Measurements from ENCODE around the gene LTF. TPM values are rescaled to one million over a fixed set of nuclear protein-coding genes. Genes with fewer than 3 reads are reported as not detected.
A peak's percentile ranks its signal among the peaks of the same experiment; 100 is the strongest.

Gene LTF
- total and polyA plus RNA-seq, 2 experiments from 2014 or later: 0.73 to 1.3 TPM

DNA sequence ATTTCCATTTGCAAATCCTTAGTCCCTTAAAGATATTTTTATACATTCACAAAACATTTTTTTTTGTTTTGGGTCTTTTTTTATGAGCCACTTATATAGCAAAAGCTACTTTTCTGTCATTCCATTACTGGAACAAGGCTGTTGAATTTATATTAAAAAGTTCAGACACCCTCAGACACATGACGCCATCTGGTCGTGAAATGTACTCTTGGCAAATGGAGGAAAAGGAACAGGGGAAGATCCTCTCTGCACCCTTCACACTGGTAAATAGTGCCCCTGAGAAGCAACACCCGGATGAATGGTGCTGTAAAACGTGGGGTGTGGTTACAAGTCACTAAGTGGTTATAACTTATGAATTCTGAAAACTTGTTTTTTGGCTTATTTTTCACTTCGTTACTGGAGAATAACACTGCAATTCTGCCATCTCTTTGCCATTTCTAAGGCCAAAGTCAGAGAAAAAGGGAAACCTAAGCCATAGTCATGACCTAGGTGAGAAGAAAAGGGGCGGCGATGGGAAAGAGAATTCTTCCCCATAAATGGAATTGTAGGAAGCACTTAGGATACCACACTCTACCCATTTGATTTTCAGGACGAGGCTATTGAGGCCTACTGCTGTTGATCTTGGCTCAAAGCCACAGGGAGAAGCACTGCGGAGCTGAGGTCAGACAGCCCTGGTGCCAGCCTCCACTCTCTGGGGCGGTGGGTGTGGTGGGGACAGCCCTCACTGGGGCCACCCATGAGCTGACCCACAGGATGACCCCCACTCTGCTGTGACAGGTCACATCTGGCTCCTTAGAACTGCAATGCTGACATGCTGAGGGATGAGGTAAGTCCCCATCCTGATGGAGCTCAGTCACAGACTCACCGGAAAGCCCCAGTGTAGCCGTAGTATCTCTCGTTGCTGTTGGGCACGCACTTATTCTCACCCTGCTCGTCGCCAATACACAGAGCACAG, 21.9 kb downstream of the LTF start:
- Histone ChIP-seq H4K20me1 (replicated peaks; ENCODE audit: insufficient read depth) (no peaks in the 10 kb centered on the region), H3K36me3 (ENCODE audit: insufficient read depth) (no peaks in the 10 kb centered on the region), H3K4me2 (no peak overlapping the region), H3K27ac (ENCODE audit: low read depth) (no peak overlapping the region), H3K79me2 (replicated peaks; ENCODE audit: insufficient read depth) (no peaks in the 10 kb centered on the region), H3K27me3 (ENCODE audit: insufficient read depth) (no peaks in the 10 kb centered on the region), H3K9me2 (ENCODE audit: insufficient read depth) (no peaks in the 10 kb centered on the region), H3K4me3 (no peak overlapping the region), H3K4me1 (ENCODE audit: insufficient read depth) (peaks cover 8% of the 10 kb centered on the region; the same call in 1 of the 2 replicates), H2AFZ (no peak overlapping the region), H3F3A (replicated peaks; ENCODE audit: low read depth) (no peaks in the 10 kb centered on the region)
- H3K36me3 Mint-ChIP-seq (ENCODE audit: low read depth): no peaks in the 10 kb centered on the region
- no peak overlapping the region for H3K27ac Mint-ChIP-seq
- TF ChIP-seq CTCF (conservative IDR thresholded peaks at IDR 0.05; ENCODE audit: low read depth in 2 of 2): peak; percentile 73
- no peak for TF ChIP-seq ZNF114 (CRISPR knock-in tag; IDR thresholded peaks at IDR 0.05)
- DNase-seq (ENCODE audit: low spot score) (peak; percentile 66), ATAC-seq (peak; percentile 74)
- no peak overlapping the region for H3K4me3 Mint-ChIP-seq
- H3K9me3 Mint-ChIP-seq: no peaks in the 10 kb centered on the region
- H3K4me1 Mint-ChIP-seq: peaks cover 10% of the 10 kb centered on the region
- H3K27me3 Mint-ChIP-seq (ENCODE audit: insufficient read depth, low read depth, poor library complexity): peaks cover 3% of the 10 kb centered on the region

DNA sequence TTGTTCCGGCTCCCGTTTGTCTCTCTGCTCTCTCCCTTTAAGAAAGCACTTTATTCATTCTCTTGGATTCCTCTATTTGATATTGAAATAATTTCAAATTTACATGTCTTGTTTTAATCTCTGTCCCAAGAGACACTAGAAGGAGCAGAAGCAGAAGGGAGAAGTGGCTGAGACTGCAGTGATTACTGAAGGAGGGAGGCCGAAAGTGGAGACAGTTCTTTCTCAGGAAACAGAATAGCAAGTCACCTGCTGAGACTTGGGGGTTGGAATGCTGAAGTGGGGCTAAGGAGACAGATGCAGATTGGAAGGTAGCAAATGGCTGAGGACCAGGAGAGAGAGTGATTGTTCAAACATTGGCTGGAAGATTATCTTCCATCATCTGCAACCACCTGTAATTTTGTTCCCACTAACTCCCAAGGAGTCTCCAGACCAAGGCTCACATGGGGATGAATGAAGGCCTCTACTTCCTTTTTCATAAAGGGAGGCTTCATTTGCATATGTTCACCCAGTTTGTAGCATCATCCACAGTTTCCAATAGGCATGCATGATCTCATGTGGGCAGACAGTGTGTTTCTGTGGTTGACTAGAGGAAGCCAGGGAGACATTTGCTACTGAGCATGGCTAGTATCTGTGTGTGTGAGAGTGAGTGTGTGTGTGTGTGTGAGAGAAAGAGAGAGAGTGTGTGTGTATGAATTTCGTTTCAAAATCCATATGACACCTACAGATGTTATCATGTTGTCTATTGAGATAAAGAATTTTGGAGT, 24.0 kb downstream of the LTF start:
- ATAC-seq (peak; percentile 41; the same call in 1 of the 3 replicates), DNase-seq (ENCODE audit: low spot score) (peak; percentile 23)
- peak overlapping the region; percentile 30; the same call in 1 of the 2 replicates for H3K4me2 ChIP-seq
- H3K4me1 Mint-ChIP-seq: peaks cover 10% of the 10 kb centered on the region
- no peaks in the 10 kb centered on the region for H3K79me2 ChIP-seq (replicated peaks; ENCODE audit: insufficient read depth)
- TF ChIP-seq JUNB (IDR thresholded peaks at IDR 0.05; ENCODE audit: unreplicated experiment) (no peak), ETS1 (IDR thresholded peaks at IDR 0.05) (no peak)
- TF ChIP-seq, protein P1, sequence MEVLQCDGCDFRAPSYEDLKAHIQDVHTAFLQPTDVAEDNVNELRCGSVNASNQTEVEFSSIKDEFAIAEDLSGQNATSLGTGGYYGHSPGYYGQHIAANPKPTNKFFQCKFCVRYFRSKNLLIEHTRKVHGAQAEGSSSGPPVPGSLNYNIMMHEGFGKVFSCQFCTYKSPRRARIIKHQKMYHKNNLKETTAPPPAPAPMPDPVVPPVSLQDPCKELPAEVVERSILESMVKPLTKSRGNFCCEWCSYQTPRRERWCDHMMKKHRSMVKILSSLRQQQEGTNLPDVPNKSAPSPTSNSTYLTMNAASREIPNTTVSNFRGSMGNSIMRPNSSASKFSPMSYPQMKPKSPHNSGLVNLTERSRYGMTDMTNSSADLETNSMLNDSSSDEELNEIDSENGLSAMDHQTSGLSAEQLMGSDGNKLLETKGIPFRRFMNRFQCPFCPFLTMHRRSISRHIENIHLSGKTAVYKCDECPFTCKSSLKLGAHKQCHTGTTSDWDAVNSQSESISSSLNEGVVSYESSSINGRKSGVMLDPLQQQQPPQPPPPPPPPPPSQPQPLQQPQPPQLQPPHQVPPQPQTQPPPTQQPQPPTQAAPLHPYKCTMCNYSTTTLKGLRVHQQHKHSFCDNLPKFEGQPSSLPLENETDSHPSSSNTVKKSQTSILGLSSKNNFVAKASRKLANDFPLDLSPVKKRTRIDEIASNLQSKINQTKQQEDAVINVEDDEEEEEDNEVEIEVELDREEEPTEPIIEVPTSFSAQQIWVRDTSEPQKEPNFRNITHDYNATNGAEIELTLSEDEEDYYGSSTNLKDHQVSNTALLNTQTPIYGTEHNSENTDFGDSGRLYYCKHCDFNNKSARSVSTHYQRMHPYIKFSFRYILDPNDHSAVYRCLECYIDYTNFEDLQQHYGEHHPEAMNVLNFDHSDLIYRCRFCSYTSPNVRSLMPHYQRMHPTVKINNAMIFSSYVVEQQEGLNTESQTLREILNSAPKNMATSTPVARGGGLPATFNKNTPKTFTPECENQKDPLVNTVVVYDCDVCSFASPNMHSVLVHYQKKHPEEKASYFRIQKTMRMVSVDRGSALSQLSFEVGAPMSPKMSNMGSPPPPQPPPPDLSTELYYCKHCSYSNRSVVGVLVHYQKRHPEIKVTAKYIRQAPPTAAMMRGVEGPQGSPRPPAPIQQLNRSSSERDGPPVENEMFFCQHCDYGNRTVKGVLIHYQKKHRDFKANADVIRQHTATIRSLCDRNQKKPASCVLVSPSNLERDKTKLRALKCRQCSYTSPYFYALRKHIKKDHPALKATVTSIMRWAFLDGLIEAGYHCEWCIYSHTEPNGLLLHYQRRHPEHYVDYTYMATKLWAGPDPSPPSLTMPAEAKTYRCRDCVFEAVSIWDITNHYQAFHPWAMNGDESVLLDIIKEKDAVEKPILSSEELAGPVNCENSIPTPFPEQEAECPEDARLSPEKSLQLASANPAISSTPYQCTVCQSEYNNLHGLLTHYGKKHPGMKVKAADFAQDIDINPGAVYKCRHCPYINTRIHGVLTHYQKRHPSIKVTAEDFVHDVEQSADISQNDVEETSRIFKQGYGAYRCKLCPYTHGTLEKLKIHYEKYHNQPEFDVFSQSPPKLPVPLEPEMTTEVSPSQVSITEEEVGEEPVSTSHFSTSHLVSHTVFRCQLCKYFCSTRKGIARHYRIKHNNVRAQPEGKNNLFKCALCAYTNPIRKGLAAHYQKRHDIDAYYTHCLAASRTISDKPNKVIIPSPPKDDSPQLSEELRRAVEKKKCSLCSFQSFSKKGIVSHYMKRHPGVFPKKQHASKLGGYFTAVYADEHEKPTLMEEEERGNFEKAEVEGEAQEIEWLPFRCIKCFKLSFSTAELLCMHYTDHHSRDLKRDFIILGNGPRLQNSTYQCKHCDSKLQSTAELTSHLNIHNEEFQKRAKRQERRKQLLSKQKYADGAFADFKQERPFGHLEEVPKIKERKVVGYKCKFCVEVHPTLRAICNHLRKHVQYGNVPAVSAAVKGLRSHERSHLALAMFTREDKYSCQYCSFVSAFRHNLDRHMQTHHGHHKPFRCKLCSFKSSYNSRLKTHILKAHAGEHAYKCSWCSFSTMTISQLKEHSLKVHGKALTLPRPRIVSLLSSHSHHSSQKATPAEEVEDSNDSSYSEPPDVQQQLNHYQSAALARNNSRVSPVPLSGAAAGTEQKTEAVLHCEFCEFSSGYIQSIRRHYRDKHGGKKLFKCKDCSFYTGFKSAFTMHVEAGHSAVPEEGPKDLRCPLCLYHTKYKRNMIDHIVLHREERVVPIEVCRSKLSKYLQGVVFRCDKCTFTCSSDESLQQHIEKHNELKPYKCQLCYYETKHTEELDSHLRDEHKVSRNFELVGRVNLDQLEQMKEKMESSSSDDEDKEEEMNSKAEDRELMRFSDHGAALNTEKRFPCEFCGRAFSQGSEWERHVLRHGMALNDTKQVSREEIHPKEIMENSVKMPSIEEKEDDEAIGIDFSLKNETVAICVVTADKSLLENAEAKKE (CRISPR knock-in tag; IDR thresholded peaks at IDR 0.05): peak; percentile 43; the same call in 1 of the 2 replicates
- H3F3A ChIP-seq (replicated peaks; ENCODE audit: low read depth): no peaks in the 10 kb centered on the region
- 0 out of 2 replicates have a peak overlapping the region, but pooled peaks have one; percentile 5 for H3K27ac Mint-ChIP-seq
- H3K36me3 ChIP-seq (ENCODE audit: insufficient read depth): no peaks in the 10 kb centered on the region
- no peak overlapping the region for H3K4me3 ChIP-seq
- H3K27me3 Mint-ChIP-seq (ENCODE audit: insufficient read depth, low read depth, poor library complexity): no peaks in the 10 kb centered on the region
- H3K9me3 Mint-ChIP-seq: no peaks in the 10 kb centered on the region
- no peaks in the 10 kb centered on the region for H3K36me3 Mint-ChIP-seq (ENCODE audit: low read depth)
- H3K4me3 Mint-ChIP-seq: 0 out of 3 replicates have a peak overlapping the region, but pooled peaks have one; percentile 2
- peaks cover 8% of the 10 kb centered on the region; the same call in 1 of the 2 replicates for H3K4me1 ChIP-seq (ENCODE audit: insufficient read depth)
- H2AFZ ChIP-seq: no peak overlapping the region
- no peaks in the 10 kb centered on the region for H3K9me2 ChIP-seq (ENCODE audit: insufficient read depth)
- H3K27ac ChIP-seq (ENCODE audit: low read depth): no peak overlapping the region
- no peaks in the 10 kb centered on the region for H4K20me1 ChIP-seq (replicated peaks; ENCODE audit: insufficient read depth)
- no peaks in the 10 kb centered on the region for H3K27me3 ChIP-seq (ENCODE audit: insufficient read depth)
